WTC11 (cell line): ENCODE data around the gene PSMD11. TPM values are rescaled to one million over a fixed set of nuclear protein-coding genes. Genes with fewer than 3 reads are reported as not detected.

ENCODE experiments used
- ATAC-seq: fragments of 200-7000 bp; cut with Tn5 transposase; 2 replicates; pipeline ENCODE4 v1.10.0; 2021; ENCODE audit warnings: mild to moderate bottlenecking, moderate library complexity
- CTCF ChIA-PET: fragments of 300-600 bp; sonication (Branson Sonifier 250); formaldehyde crosslinking; loops from one replicate; lab custom pipeline; 2021; ENCODE audit warnings: antibody characterized with exemption; lab: Charles Lee
- POLR2A ChIA-PET: fragments of 350-600 bp; sonication (Branson Sonifier 250); formaldehyde crosslinking; loops from one replicate; lab custom pipeline; 2021; ENCODE audit warnings: antibody characterized with exemption; lab: Charles Lee
- DNase-seq: peaks from one replicate; pipeline ENCODE4 v3.0.0; 2021; ENCODE audit warnings: low spot score
- H3K27ac Mint-ChIP-seq: 2 replicates; pipeline ENCODE4 v1.8.0; 2021; ENCODE audit warnings: mixed read lengths
- H3K27me3 Mint-ChIP-seq: 2 replicates; pipeline ENCODE4 v1.8.0; 2021; ENCODE audit warnings: low read depth, mild to moderate bottlenecking, moderate library complexity, mixed read lengths
- H3K36me3 Mint-ChIP-seq: 2 replicates; pipeline ENCODE4 v1.8.0; 2021; ENCODE audit warnings: mixed read lengths
- H3K4me1 Mint-ChIP-seq: 2 replicates; pipeline ENCODE4 v1.8.0; 2022; ENCODE audit warnings: mixed read lengths
- H3K4me3 Mint-ChIP-seq: 2 replicates; pipeline ENCODE4 v1.8.0; 2021; ENCODE audit warnings: mild to moderate bottlenecking, moderate library complexity, mixed read lengths
- H3K9me3 Mint-ChIP-seq: 2 replicates; pipeline ENCODE4 v1.8.0; 2021; ENCODE audit warnings: mixed read lengths
- ELF4 ChIP-seq: sonication (generic); formaldehyde crosslinking; IDR thresholded peaks from 2 replicates; pipeline ENCODE4 v1.8.1; 2022; ENCODE audit warnings: low read depth, mild to moderate bottlenecking, moderate library complexity, missing genetic modification reagents
- GABPB1 ChIP-seq: sonication (generic); formaldehyde crosslinking; IDR thresholded peaks from 2 replicates; pipeline ENCODE4 v1.8.1; 2023; ENCODE audit warnings: mild to moderate bottlenecking, missing genetic modification reagents
- NR2C2 ChIP-seq: sonication (generic); formaldehyde crosslinking; IDR thresholded peaks from 2 replicates; pipeline ENCODE4 v1.8.0; 2022; ENCODE audit warnings: mild to moderate bottlenecking, missing genetic modification reagents
- SMAD3 ChIP-seq: sonication (generic); formaldehyde crosslinking; IDR thresholded peaks from 2 replicates; pipeline ENCODE4 v1.8.0; 2022; ENCODE audit warnings: missing genetic modification reagents, mild to moderate bottlenecking, borderline replicate concordance
- SMAD4 ChIP-seq: sonication (generic); formaldehyde crosslinking; IDR thresholded peaks from 2 replicates; pipeline ENCODE4 v1.8.0; 2022; ENCODE audit warnings: mild to moderate bottlenecking, missing genetic modification reagents
- SOX15 ChIP-seq: fragments of 250-450 bp; sonication (Bioruptor Pico); IDR thresholded peaks from 2 replicates; pipeline ENCODE4 v1.9.0; 2021; ENCODE audit warnings: mild to moderate bottlenecking
- TCF7 ChIP-seq: sonication (generic); formaldehyde crosslinking; IDR thresholded peaks from 2 replicates; pipeline ENCODE4 v1.8.0; 2022; ENCODE audit warnings: mild to moderate bottlenecking, low read depth, missing genetic modification reagents, moderate library complexity
- ZNF219 ChIP-seq: sonication (generic); formaldehyde crosslinking; IDR thresholded peaks from 2 replicates; pipeline ENCODE4 v1.8.0; 2023; ENCODE audit warnings: missing genetic modification reagents, mild to moderate bottlenecking, borderline replicate concordance
- total RNA-seq: library from RNA; stranded (reverse); gene quantifications from 3 replicates; pipeline ENCODE4 v1.2.3, GENCODE V29; 2021
- TF ChIP-seq, protein P1 (sequence below): sonication (generic); formaldehyde crosslinking; IDR thresholded peaks from 2 replicates; pipeline ENCODE4 v1.8.0; 2023; ENCODE audit warnings: mild to moderate bottlenecking, missing genetic modification reagents
- TF ChIP-seq, protein P2 (sequence below): sonication (generic); formaldehyde crosslinking; IDR thresholded peaks from 2 replicates; pipeline ENCODE4 v1.8.1; 2022; ENCODE audit warnings: mild to moderate bottlenecking, missing genetic modification reagents, moderate library complexity, borderline replicate concordance
- TF ChIP-seq, protein P3 (sequence below): sonication (generic); formaldehyde crosslinking; IDR thresholded peaks from 2 replicates; pipeline ENCODE4 v1.8.1; 2023; ENCODE audit warnings: mild to moderate bottlenecking, missing genetic modification reagents, borderline replicate concordance
- TF ChIP-seq, protein P4 (sequence below): sonication (generic); formaldehyde crosslinking; IDR thresholded peaks from 2 replicates; pipeline ENCODE4 v1.8.1; 2023; ENCODE audit warnings: mild to moderate bottlenecking, moderate library complexity, missing genetic modification reagents
- TF ChIP-seq, protein P5 (sequence below): sonication (generic); formaldehyde crosslinking; IDR thresholded peaks from 2 replicates; pipeline ENCODE4 v1.8.0; 2022; ENCODE audit warnings: missing genetic modification reagents
- TF ChIP-seq, protein P6 (sequence below): fragments of 250-450 bp; sonication (Bioruptor Pico); conservative IDR thresholded peaks from 2 replicates; pipeline ENCODE4 v1.9.0; 2021; ENCODE audit warnings: mild to moderate bottlenecking

PSMD11 gene
- total RNA-seq, 1 experiment from 2014 or later: 155 TPM

DNA sequence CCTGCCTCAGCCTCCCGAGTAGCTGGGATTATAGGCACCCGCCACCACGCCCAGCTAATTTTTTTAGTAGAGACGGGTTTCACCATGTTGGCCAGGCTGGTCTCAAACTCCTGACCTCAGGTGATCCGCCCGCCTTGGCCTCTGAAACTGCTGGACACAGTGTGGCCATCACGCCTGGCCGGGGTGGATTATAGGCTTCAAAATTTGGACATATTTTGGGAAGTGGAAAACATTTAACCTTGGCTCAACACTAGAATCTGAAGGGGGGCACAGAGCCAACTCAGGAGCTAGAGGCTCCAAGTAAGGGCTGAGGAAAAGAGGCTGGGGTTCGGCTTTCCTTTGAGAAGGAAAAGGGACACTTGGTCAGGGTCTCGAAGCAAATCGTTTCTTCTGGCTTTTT, 40.3 kb downstream of the PSMD11 start (continued):
- TF ChIP-seq, protein P1, sequence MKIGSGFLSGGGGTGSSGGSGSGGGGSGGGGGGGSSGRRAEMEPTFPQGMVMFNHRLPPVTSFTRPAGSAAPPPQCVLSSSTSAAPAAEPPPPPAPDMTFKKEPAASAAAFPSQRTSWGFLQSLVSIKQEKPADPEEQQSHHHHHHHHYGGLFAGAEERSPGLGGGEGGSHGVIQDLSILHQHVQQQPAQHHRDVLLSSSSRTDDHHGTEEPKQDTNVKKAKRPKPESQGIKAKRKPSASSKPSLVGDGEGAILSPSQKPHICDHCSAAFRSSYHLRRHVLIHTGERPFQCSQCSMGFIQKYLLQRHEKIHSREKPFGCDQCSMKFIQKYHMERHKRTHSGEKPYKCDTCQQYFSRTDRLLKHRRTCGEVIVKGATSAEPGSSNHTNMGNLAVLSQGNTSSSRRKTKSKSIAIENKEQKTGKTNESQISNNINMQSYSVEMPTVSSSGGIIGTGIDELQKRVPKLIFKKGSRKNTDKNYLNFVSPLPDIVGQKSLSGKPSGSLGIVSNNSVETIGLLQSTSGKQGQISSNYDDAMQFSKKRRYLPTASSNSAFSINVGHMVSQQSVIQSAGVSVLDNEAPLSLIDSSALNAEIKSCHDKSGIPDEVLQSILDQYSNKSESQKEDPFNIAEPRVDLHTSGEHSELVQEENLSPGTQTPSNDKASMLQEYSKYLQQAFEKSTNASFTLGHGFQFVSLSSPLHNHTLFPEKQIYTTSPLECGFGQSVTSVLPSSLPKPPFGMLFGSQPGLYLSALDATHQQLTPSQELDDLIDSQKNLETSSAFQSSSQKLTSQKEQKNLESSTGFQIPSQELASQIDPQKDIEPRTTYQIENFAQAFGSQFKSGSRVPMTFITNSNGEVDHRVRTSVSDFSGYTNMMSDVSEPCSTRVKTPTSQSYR (CRISPR knock-in tag): no peak
- TF ChIP-seq, protein P2, sequence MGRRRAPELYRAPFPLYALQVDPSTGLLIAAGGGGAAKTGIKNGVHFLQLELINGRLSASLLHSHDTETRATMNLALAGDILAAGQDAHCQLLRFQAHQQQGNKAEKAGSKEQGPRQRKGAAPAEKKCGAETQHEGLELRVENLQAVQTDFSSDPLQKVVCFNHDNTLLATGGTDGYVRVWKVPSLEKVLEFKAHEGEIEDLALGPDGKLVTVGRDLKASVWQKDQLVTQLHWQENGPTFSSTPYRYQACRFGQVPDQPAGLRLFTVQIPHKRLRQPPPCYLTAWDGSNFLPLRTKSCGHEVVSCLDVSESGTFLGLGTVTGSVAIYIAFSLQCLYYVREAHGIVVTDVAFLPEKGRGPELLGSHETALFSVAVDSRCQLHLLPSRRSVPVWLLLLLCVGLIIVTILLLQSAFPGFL (CRISPR knock-in tag): no peak
- TF ChIP-seq, protein P3, sequence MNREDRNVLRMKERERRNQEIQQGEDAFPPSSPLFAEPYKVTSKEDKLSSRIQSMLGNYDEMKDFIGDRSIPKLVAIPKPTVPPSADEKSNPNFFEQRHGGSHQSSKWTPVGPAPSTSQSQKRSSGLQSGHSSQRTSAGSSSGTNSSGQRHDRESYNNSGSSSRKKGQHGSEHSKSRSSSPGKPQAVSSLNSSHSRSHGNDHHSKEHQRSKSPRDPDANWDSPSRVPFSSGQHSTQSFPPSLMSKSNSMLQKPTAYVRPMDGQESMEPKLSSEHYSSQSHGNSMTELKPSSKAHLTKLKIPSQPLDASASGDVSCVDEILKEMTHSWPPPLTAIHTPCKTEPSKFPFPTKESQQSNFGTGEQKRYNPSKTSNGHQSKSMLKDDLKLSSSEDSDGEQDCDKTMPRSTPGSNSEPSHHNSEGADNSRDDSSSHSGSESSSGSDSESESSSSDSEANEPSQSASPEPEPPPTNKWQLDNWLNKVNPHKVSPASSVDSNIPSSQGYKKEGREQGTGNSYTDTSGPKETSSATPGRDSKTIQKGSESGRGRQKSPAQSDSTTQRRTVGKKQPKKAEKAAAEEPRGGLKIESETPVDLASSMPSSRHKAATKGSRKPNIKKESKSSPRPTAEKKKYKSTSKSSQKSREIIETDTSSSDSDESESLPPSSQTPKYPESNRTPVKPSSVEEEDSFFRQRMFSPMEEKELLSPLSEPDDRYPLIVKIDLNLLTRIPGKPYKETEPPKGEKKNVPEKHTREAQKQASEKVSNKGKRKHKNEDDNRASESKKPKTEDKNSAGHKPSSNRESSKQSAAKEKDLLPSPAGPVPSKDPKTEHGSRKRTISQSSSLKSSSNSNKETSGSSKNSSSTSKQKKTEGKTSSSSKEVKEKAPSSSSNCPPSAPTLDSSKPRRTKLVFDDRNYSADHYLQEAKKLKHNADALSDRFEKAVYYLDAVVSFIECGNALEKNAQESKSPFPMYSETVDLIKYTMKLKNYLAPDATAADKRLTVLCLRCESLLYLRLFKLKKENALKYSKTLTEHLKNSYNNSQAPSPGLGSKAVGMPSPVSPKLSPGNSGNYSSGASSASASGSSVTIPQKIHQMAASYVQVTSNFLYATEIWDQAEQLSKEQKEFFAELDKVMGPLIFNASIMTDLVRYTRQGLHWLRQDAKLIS (CRISPR knock-in tag): no peak
- TF ChIP-seq NR2C2 (no peak), GABPB1 (CRISPR knock-in tag) (no peak), TCF7 (no peak), SMAD3 (CRISPR knock-in tag) (no peak)
- TF ChIP-seq, protein P4, sequence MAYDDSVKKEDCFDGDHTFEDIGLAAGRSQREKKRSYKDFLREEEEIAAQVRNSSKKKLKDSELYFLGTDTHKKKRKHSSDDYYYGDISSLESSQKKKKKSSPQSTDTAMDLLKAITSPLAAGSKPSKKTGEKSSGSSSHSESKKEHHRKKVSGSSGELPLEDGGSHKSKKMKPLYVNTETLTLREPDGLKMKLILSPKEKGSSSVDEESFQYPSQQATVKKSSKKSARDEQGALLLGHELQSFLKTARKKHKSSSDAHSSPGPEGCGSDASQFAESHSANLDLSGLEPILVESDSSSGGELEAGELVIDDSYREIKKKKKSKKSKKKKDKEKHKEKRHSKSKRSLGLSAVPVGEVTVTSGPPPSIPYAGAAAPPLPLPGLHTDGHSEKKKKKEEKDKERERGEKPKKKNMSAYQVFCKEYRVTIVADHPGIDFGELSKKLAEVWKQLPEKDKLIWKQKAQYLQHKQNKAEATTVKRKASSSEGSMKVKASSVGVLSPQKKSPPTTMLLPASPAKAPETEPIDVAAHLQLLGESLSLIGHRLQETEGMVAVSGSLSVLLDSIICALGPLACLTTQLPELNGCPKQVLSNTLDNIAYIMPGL: no peak
- TF ChIP-seq, protein P5, sequence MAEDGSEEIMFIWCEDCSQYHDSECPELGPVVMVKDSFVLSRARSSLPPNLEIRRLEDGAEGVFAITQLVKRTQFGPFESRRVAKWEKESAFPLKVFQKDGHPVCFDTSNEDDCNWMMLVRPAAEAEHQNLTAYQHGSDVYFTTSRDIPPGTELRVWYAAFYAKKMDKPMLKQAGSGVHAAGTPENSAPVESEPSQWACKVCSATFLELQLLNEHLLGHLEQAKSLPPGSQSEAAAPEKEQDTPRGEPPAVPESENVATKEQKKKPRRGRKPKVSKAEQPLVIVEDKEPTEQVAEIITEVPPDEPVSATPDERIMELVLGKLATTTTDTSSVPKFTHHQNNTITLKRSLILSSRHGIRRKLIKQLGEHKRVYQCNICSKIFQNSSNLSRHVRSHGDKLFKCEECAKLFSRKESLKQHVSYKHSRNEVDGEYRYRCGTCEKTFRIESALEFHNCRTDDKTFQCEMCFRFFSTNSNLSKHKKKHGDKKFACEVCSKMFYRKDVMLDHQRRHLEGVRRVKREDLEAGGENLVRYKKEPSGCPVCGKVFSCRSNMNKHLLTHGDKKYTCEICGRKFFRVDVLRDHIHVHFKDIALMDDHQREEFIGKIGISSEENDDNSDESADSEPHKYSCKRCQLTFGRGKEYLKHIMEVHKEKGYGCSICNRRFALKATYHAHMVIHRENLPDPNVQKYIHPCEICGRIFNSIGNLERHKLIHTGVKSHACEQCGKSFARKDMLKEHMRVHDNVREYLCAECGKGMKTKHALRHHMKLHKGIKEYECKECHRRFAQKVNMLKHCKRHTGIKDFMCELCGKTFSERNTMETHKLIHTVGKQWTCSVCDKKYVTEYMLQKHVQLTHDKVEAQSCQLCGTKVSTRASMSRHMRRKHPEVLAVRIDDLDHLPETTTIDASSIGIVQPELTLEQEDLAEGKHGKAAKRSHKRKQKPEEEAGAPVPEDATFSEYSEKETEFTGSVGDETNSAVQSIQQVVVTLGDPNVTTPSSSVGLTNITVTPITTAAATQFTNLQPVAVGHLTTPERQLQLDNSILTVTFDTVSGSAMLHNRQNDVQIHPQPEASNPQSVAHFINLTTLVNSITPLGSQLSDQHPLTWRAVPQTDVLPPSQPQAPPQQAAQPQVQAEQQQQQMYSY: no peak
- TF ChIP-seq, all 79 proteins: peak for 0

DNA sequence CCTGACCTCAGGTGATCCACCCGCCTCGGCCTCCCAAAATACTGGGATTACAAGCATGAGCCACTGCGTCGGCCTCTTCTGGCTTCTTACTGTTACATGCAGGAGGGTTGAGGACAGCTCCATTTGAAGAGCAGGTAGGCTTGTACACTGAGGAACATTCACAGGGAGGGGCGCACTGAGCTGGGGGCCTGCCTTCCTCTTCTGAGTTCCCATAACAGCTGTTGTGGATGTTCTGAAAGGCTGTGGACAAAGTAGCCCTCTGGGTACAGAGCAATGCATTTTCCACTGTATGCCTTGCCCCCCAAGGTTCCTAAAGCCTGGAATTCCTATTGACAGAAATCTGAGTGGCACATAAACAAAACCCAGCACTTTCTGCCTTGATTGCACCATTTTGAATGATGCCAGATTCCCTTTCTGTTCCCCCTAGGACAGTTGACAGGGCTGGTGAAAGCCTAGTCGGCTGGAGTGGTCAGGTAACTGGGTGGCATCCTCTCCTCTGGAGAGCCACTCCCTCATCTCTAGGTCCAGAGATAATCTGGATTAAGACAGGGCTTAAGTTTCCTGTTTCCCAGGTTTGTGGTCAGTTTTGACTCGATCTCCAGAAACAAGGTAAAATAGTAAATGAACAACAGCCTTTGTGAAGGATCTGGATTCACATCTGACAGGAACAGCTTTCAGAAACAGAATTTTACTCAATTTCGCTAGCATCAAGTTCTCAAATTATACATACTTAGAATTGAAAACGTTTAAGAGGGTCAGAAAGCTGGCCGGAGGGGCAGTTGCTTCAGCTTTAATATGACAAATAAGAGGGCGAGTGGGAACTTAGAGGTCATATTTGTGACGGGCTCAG, 41.2 kb downstream of the PSMD11 start:
- H3K9me3 Mint-ChIP-seq: no peaks in the 10 kb centered on the region
- POLR2A ChIA-PET: interaction anchor here (0.7 to 1.6 kb wide), 3 partner anchors 17 to 246 kb away, joined by 4 to 8 read pairs (median 5); partner anchors contain the start of gene PSMD11
- peak overlapping the region; percentile 58 for H3K4me3 Mint-ChIP-seq
- CTCF ChIA-PET: interaction anchor here (1.6 to 4.0 kb wide), 5 partner anchors 24 to 232 kb away, joined by 4 to 20 read pairs (median 7); partner anchors contain the start of gene PSMD11
- peaks cover 31% of the 10 kb centered on the region for H3K36me3 Mint-ChIP-seq
- DNase-seq (no peak), ATAC-seq (no peak)
- H3K4me1 Mint-ChIP-seq: peaks cover 56% of the 10 kb centered on the region
- H3K27ac Mint-ChIP-seq: peak overlapping the region; percentile 33; the same call in 1 of the 2 replicates
- no peaks in the 10 kb centered on the region for H3K27me3 Mint-ChIP-seq
- TF ChIP-seq ZNF219 (CRISPR knock-in tag) (no peak), SOX15 (no peak), SMAD4 (CRISPR knock-in tag) (no peak), ELF4 (CRISPR knock-in tag) (no peak)
- TF ChIP-seq, protein P3 (CRISPR knock-in tag): no peak
- TF ChIP-seq, protein P6, sequence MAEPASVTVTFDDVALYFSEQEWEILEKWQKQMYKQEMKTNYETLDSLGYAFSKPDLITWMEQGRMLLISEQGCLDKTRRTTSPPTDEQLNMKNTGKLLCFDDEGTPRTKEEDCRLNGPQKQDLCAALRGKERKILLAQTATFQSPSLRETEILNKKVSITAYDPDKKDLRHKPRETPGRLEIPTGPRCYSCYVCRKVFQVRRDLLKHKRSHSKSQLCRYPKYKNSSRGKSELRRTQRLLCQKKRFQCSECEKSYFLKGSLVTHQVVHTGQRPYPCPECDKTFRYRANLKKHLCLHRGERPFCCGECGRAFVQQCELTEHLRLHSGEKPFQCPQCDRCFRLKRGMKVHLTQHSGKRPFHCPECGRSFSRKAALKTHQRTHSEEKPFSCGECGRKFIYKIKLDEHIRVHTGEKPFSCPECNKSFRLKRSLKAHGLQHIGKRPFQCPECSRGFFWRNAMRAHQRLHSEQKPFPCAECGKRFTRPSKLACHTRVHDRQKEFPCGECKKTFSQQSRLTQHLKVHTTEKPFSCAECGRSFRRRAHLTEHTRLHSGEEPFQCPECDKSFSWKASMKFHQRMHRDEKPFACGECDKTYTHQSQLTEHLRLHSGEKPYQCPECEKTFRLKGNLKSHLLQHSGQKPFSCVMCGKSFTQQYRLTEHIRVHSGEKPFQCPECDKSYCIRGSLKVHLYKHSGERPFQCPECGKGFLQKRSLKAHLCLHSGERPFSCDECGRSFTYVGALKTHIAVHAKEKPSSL (CRISPR knock-in tag): no peak
